Measurements from ENCODE around the gene TACC3.

The TACC3 gene

DNA sequence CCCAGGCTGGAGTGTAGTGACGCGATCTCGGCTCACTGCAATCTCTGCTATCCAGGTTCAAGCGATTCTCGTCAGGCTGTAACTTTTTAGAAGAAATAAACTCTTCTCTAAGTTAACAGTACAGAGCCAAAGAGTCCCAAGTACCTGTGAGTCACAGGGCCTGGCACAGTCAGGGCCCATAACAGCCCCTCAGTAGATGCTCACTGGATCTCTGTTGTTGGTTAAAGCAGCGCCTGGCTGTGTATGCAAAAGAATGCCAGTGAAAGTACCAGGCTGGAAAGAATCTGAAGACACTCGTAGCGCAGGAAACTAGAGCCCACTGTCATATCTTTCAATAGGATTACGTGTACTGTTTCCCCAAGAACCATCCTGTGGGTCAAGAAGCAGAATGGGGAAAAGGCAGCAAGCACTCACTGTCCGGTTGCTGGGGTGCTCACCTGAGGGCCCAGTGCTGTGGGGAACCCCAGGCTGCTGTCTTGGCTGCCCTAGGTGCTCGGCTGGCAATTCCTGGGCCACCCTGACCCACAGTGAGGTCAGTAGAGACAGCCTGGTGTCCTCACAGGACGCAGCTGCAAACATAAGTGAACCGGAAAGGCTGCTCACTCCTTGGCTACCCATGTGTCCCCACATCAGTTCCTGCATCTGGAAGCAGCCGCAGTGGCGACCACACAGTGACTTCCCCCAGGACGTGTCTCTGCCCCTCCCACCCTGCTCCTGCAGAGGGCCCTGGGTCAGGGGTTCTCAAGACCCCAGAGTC, 6.1 kb upstream of the TACC3 start:
- Histone ChIP-seq H3K27me3 (replicated peaks; ENCODE audit: control insufficient read depth, insufficient read depth, low read length, poor library complexity, severe bottlenecking) (no peaks in the 10 kb centered on the region), H3K4me3 (ENCODE audit: insufficient read depth, low read depth, low read length, poor library complexity, severe bottlenecking) (no peak overlapping the region), H3K4me1 (ENCODE audit: control insufficient read depth, insufficient read depth, low read length, poor library complexity, severe bottlenecking) (peaks cover 33% of the 10 kb centered on the region), H3K36me3 (ENCODE audit: control insufficient read depth, insufficient read depth, low read length) (peaks cover 16% of the 10 kb centered on the region), H3K27ac (ENCODE audit: insufficient read depth, low read length, poor library complexity, severe bottlenecking) (peak overlapping the region; percentile 23), H3K9me3 (ENCODE audit: control insufficient read depth, low read length) (no peaks in the 10 kb centered on the region)
- no peak for DNase-seq

- Histone ChIP-seq H3K4me3 (ENCODE audit: insufficient read depth, low read depth, low read length, poor library complexity, severe bottlenecking) (no peak overlapping the region), H3K9me3 (ENCODE audit: control insufficient read depth, low read length) (no peaks in the 10 kb centered on the region), H3K4me1 (ENCODE audit: control insufficient read depth, insufficient read depth, low read length, poor library complexity, severe bottlenecking) (peaks cover 29% of the 10 kb centered on the region), H3K36me3 (ENCODE audit: control insufficient read depth, insufficient read depth, low read length) (peaks cover 16% of the 10 kb centered on the region), H3K27ac (ENCODE audit: insufficient read depth, low read length, poor library complexity, severe bottlenecking) (no peak overlapping the region), H3K27me3 (replicated peaks; ENCODE audit: control insufficient read depth, insufficient read depth, low read length, poor library complexity, severe bottlenecking) (no peaks in the 10 kb centered on the region)
- no peak for DNase-seq
These were observed 5.0 kb upstream of the TACC3 start for GRCh38 chr4:1716065-1716945.

- Histone ChIP-seq H3K4me1 (ENCODE audit: control insufficient read depth, insufficient read depth, low read length, poor library complexity, severe bottlenecking) (peaks cover 36% of the 10 kb centered on the region), H3K9me3 (ENCODE audit: control insufficient read depth, low read length) (no peaks in the 10 kb centered on the region), H3K36me3 (ENCODE audit: control insufficient read depth, insufficient read depth, low read length) (peaks cover 16% of the 10 kb centered on the region), H3K27ac (ENCODE audit: insufficient read depth, low read length, poor library complexity, severe bottlenecking) (no peak overlapping the region), H3K27me3 (replicated peaks; ENCODE audit: control insufficient read depth, insufficient read depth, low read length, poor library complexity, severe bottlenecking) (no peaks in the 10 kb centered on the region), H3K4me3 (ENCODE audit: insufficient read depth, low read depth, low read length, poor library complexity, severe bottlenecking) (no peak overlapping the region)
- no peak for DNase-seq
These were observed 3.9 kb upstream of the TACC3 start for GRCh38 chr4:1717129-1718094.

DNA sequence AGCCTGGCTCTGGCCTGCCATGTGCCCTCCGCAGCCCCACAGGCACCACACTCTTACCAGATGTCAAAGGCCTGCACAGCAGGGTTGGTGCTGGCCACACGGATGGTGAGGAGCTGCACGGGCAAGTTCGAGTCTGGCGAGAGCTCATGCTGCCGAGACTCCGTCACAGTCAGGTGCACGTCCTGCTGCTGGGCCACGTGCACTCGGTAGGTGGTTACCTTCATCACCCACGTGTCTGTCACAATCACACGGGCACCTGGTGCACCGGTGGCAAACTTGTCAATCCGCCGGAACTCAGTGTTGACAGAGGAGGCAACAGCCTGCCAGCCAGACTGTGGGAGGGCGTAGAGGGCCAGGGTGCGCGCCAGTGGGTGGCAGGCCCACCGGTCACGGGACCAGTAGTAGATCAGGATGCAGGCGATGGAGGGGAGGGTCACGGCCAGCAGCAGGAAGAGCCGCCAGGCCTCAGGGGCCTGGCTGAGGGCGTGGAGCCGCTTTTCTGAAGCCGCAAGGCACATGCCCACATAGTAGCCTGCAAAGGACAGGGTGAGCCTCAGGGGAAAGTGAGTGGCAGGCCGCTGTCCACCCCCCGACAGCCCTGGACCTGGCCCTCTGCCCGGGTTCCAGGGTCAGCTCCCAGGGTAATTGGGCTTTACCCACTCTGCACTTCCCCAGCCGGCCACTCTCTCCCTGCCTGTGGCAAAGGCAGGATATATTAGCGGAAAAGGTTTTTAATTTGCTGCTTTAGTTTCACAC, 3.0 kb upstream of the TACC3 start:
- DNase-seq: no peak
- Histone ChIP-seq H3K36me3 (ENCODE audit: control insufficient read depth, insufficient read depth, low read length) (peaks cover 16% of the 10 kb centered on the region), H3K9me3 (ENCODE audit: control insufficient read depth, low read length) (no peaks in the 10 kb centered on the region), H3K27ac (ENCODE audit: insufficient read depth, low read length, poor library complexity, severe bottlenecking) (no peak overlapping the region), H3K27me3 (replicated peaks; ENCODE audit: control insufficient read depth, insufficient read depth, low read length, poor library complexity, severe bottlenecking) (no peaks in the 10 kb centered on the region), H3K4me3 (ENCODE audit: insufficient read depth, low read depth, low read length, poor library complexity, severe bottlenecking) (no peak overlapping the region), H3K4me1 (ENCODE audit: control insufficient read depth, insufficient read depth, low read length, poor library complexity, severe bottlenecking) (peaks cover 39% of the 10 kb centered on the region)

GRCh38 chr4:1720163-1720983, 948 bp upstream of the TACC3 start:
- H3K4me1 ChIP-seq (ENCODE audit: control insufficient read depth, insufficient read depth, low read length, poor library complexity, severe bottlenecking): peaks cover 35% of the 10 kb centered on the region
- H3K36me3 ChIP-seq (ENCODE audit: control insufficient read depth, insufficient read depth, low read length): peaks cover 16% of the 10 kb centered on the region
- peak overlapping the region; percentile 60 for H3K27ac ChIP-seq (ENCODE audit: insufficient read depth, low read length, poor library complexity, severe bottlenecking)
- no peaks in the 10 kb centered on the region for H3K27me3 ChIP-seq (replicated peaks; ENCODE audit: control insufficient read depth, insufficient read depth, low read length, poor library complexity, severe bottlenecking)
- H3K4me3 ChIP-seq (ENCODE audit: insufficient read depth, low read depth, low read length, poor library complexity, severe bottlenecking): peak overlapping the region; percentile 56
- DNase-seq: peak in 1 of 3 donors; percentile 30
- no peaks in the 10 kb centered on the region for H3K9me3 ChIP-seq (ENCODE audit: control insufficient read depth, low read length)

DNA sequence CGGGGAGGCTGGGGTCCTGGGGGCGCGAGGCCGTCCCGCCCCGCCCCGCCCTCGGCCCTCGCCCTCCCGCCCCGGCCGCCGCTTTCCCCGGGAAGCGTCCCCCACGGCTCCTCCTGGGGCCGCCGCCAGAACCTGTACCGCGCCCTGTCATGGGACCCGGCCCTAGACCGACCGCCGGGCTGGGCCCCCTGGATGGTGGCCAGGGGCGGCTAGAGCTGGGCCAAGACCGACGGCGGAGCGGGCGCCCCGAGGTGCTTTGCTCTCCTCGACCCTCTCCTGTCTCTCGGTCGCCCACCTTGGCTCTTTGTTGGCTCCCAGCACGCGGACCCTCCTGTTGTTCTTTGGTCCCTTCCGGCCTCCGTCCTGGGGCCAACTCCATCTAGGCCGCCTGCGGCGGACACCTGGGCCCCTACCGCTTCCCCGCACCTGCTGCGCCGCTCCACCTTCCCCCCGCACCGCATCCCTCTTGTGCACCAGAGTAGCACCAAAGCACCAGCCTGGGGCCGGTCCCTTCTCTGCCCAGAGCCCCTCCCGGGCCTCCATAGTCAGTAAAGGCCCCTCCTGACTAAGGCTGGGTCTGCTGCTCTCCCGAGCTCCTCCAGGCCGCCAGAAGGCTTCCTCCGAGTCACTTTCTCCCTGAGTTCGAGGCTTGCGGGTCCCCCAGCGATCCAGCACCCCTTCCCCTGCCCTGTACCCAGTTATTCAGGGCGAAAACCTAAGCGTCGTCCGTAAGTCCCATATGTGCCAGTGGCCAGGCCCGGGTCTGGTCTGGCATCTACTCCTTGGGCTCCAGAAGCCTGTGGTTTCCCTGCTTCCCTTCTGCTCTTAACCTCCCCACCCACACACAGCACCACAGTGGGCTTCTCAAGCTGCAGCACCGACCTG, 587 bp downstream of the TACC3 start:
- Histone ChIP-seq H3K9me3 (ENCODE audit: control insufficient read depth, low read length) (no peaks in the 10 kb centered on the region), H3K27ac (ENCODE audit: insufficient read depth, low read length, poor library complexity, severe bottlenecking) (peak overlapping the region; percentile 76), H3K4me3 (ENCODE audit: insufficient read depth, low read depth, low read length, poor library complexity, severe bottlenecking) (peak overlapping the region; percentile 56), H3K27me3 (replicated peaks; ENCODE audit: control insufficient read depth, insufficient read depth, low read length, poor library complexity, severe bottlenecking) (no peaks in the 10 kb centered on the region), H3K36me3 (ENCODE audit: control insufficient read depth, insufficient read depth, low read length) (peaks cover 14% of the 10 kb centered on the region), H3K4me1 (ENCODE audit: control insufficient read depth, insufficient read depth, low read length, poor library complexity, severe bottlenecking) (peaks cover 51% of the 10 kb centered on the region)
- no peak for DNase-seq

DNA sequence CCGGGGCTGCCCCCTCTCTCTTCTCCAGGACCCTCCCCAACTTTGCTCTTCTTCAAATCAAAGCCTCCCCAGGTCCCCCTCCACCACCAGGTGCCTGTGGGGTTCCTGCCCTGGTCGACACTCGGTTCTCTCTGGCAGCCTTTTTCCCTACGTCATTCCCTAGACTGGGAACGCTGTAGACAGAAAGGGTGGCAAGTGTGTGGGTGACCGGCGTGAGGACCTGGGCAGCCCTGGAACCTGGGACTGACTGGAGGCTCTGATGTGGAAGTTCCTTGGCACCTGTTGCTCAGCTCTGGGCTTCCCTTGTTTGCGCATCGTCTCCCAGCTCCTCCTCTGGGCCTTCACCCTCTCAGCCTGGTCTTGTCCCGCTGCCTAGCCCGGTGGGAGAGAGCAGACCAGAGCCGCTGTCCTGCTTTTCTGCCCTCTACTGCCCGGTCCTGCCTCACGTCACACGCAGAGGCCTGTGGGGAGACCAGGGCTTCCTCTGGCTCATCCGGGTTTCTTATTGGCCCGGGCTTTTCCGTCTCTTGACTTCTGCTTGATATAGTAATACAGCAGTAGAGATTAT, 1.3 kb downstream of the TACC3 start:
- Histone ChIP-seq H3K27me3 (replicated peaks; ENCODE audit: control insufficient read depth, insufficient read depth, low read length, poor library complexity, severe bottlenecking) (no peaks in the 10 kb centered on the region), H3K27ac (ENCODE audit: insufficient read depth, low read length, poor library complexity, severe bottlenecking) (peak overlapping the region; percentile 76), H3K4me1 (ENCODE audit: control insufficient read depth, insufficient read depth, low read length, poor library complexity, severe bottlenecking) (peaks cover 51% of the 10 kb centered on the region), H3K36me3 (ENCODE audit: control insufficient read depth, insufficient read depth, low read length) (peaks cover 17% of the 10 kb centered on the region), H3K4me3 (ENCODE audit: insufficient read depth, low read depth, low read length, poor library complexity, severe bottlenecking) (peak overlapping the region; percentile 56), H3K9me3 (ENCODE audit: control insufficient read depth, low read length) (no peaks in the 10 kb centered on the region)
- DNase-seq: no peak
